ENCODE results near the gene CFAP210.
"Not testable (repeated sequence)": the region's sequence is repeated elsewhere in the genome, so short reads cannot be mapped to it uniquely, and the experiment has no call there.

Gene CFAP210

GRCh38 chr2:169615982-169616381 lies 78.2 kb downstream of the CFAP210 start:
- not testable (repeated sequence) for DNase-seq (ENCODE audit: low spot score)

DNA sequence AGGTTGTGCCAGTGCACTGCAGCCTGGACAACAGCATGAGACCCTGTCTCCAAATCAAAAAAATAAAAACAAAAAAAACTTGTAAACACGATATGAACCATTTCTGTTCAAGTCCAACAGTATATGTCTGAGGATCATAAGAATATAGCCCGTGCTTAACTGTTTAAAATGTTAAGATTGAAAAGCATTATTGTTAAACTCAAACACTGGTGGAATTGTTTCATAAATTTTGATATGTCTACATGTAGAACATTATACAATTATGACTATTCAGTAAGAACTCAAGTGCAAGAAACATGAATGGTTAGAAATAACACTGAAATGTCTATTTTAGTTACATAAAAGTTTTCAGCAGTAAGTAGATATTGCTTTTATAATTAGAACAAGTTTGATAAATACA lies 80.3 kb downstream of the CFAP210 start:
- no peak for DNase-seq (ENCODE audit: low spot score)

DNA sequence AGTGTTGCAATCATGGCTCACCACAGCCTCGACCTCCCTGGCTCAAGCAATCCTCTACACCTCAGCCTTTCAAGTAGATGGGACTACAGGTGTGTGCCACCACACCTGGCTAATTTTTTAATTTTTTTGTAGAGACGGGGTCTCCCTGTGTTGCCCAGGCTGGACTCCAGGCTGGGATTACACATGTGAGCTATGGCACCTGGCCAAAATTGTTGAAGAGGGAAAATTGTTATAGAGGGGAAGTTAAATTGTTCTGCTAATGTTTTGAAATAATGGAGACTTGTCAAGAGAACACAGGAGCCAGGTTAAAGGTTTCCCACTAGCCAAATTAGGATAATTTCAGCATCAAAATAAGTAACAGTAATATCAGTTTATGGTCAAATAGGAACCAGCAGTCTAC lies 84.9 kb downstream of the CFAP210 start:
- DNase-seq (ENCODE audit: low spot score), result no peak

- DNase-seq (ENCODE audit: low spot score), result no peak
These were observed 94.6 kb downstream of the CFAP210 start for GRCh38 chr2:169599568-169599967.

DNA sequence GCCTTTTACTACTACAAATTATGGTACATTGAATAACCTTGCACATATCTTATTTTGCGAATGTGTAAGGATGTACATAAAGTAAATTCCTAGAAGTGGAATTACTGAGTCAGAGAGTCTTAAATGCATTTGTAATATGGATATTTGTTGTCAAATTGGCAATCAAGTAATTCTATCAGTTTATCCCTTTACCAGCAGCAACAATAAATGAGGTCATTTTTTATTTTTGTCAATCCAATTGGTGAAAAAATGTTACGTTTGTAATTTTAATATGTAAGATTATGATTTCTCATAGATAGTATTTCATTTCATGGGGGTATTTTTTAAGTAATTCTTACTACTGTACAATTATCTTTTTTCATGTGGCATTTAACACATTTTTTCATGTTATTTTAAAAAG lies 95.2 kb downstream of the CFAP210 start:
- no peak for DNase-seq (ENCODE audit: low spot score)

- not testable (repeated sequence) for DNase-seq (ENCODE audit: low spot score)
These were observed 97.7 kb downstream of the CFAP210 start for GRCh38 chr2:169596546-169596945.

Measured in CD4-positive, alpha-beta T cell treated with Interleukin-2 at 100 ng/mL for 4 hours (primary cell).